Stimulated activated CD4-positive, alpha-beta T cell treated with anti-CD3 and anti-CD28 coated beads, Interleukin-15, amount 100 ng/mL, for 24 hours (primary cell): ENCODE measurements around the gene ZNF532.
"Not testable (repeated sequence)": the region's sequence is repeated elsewhere in the genome, so short reads cannot be mapped to it uniquely, and the experiment has no call there.

ENCODE experiments used
- DNase-seq: peaks from one replicate; pipeline ENCODE4 v3.0.0-alpha.2; 2020

Gene ZNF532

DNA sequence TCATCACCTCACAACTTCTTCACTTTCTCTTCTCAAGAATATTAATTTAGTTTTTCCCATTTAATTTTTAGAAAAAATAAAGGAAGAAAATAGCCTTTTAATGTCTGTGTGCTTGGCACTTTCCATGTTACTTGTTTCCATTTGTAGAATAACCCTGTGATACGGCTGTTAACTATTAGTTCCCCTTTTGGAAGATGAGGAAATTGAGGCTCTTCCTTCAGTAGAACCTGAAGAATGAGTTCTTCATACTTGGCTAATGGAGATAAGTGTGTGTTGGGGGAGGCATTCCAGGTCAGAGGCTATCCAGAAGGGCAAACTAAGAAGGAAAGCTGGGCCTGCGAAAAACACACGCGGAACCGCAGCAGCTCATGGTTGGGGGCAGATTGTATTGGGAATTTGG lies 38.3 kb downstream of the ZNF532 start:
- DNase-seq: no peak

DNA sequence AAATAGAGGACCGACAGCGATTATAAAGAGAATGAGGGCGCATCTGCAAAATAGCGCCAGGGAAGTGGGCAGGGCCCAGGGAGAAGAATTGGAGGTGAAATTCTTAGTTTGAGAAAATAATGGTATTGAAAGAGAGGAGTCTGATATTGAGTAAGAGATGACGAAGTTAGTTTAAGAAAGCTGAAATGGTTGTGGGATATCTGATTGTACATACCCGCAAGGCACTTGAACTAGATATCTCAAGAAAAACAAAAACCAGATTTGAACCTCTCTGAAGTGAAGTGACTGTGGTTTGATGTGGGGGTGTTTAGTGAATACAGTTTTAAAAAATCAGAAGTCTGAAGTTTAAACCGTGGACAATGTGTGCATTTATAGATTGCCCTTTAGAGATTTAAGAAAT lies 38.9 kb downstream of the ZNF532 start:
- DNase-seq: no peak

DNA sequence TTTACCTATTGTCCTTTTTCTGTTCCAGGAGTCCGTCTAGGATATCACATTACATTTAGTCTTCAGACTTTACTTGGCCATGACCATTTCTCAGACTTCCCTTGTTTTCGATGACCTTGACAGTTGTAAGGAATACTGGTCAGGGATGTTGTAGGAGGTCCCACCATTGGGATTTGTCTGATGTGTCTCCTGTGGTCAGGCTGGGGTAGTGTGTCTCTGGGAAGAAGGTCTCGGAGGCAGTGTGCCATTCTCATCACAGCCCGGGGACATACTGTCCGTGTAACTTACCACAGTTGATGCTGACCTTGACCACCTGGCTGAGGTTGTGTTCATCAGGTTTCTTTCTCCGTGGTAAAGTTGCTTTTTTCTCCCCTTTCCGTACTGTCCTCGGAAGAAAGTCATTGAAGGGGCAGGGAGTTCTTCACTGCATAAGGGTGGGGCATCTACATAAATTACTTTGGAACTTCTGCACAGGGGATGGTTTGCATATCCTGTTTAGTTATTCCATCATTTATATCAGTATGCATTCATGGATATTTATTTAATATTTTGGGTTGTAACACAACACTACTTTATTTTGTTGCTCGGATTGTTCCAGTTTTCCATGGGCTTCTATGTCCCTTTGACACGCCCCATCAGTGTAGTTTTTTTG lies 41.2 kb downstream of the ZNF532 start:
- no peak for DNase-seq

DNA sequence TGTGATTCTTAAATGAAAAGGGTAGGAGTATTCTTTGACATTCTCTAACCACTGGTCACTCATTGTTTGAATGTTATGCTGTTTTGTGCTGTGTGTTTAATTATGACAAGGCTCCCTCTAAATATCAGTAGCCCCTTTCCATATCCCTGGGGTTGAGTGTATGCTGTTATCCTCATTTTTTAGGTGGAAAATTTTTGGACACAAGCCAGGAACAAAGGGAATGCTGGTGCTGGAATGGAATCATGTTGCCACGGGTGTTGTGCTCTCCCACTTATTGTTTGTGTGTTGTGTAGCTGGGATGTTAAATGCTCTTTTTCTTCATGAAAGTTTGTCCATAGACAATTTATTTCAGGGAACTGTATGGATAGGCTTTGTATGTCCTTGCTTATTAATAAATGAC lies 43.3 kb downstream of the ZNF532 start:
- DNase-seq: no peak

DNA sequence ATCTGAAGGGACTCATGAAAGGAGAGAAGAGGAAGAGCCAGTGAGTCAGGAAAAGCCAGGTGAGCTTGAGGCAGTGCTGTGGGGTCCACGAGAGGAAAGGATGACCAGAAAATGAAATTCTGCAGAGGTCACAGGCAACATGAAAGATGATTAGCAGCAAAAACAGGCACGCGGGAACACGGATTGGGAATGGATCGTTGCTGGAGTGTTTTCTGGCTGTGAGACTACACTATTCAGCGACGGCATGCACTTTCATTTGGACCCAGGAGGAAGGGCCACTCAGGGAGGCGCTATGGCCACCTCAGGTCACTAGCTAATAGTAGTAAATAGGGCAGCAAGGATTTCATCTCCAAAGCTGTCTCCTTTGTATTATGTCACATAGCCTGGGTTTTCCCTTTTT lies 44.8 kb downstream of the ZNF532 start:
- DNase-seq: no peak

DNA sequence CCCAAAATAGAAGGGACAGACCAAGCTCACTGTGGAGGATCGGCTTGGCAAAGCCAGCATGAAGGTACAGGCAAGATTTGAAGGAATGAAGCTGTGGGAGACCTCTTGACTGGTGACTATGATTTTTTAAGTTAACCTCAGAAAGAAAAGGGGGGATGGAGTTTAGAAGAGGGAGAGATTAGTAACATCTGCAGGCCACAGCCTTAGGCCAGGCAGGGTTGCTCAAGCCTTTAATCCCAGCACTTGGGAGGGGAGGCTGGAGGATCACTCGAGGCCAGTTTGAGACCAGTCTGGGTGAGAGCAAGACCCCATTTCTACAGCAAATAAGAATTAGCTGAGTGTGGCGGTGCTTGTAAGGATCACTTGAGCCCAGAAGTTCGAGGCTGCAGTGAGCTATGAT lies 46.6 kb downstream of the ZNF532 start:
- no peak for DNase-seq

DNA sequence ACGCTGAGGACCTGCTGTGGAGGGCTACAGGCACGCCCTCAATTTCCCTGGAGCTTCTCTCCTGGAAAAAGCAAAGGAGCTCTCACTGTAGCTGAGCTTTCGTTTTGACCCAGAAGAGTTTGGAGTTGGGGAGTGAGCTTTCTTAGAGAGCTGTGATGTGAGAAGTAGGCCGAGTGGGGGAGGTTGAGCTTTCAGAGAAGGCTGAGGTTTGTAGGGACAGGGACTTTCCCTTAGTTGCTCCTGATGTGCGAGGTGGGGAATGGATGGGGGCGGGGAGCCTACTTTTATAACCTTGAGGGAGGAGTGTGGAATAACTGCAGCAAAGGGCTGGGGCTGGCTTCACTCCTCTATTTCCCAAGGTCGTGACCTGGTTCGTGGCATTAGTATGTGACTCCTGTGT lies 47.1 kb downstream of the ZNF532 start:
- DNase-seq: no peak

DNA sequence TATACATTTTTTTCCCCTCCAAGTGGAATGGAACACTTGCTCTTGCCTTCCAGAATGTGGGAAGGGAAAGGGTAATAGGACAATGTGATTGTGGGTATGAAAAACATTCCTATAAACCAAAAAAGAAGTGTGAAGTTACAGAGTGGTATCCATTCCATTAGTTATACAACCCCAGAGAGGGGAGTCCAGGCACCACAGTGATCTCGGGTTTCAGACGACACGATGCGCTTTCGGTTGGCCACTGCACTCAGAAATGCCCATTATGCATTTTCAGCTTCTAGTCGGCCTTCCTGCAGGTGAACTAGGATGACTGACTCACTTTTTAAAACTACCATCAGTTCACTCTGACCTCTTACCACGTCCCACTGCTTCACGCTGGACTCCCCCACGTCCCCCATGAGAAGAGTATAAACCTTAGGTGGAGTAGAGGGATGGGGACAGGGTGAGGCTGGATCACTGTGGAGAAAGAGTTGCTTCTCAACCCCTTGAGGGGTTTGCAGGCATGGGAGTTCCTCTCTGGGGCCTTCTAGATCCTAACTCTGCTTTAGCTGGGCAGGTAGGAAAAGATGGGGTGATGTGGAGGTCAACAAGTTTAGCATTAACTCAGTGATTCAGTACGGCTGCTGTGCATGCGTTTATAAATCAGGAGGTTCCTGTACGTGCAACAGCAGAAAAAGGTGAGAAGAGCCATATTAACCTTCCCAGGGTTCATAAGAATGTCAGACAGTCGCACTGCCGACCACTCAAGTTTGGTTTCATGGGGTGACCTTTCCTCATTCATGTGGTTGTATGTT lies 50.5 kb downstream of the ZNF532 start:
- DNase-seq: no peak

DNA sequence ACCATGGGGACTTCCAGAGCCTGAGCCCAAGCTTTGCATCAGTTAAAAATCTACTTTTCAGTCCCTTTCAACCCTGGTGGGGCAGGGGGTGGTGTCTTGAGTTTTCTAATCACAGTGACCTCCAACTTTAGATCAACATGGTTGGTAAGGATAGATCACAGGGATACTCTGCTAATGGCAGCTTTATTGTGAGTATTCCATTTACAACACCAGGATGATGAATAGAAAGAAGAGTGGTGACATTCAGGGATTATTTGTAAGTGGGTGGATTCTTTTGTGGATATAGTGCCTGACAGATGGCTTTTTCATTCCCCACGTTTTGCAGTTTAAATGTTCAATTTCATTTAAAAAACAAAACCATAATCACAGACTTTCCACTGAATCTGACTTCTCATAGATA lies 51.3 kb downstream of the ZNF532 start:
- DNase-seq: no peak

DNA sequence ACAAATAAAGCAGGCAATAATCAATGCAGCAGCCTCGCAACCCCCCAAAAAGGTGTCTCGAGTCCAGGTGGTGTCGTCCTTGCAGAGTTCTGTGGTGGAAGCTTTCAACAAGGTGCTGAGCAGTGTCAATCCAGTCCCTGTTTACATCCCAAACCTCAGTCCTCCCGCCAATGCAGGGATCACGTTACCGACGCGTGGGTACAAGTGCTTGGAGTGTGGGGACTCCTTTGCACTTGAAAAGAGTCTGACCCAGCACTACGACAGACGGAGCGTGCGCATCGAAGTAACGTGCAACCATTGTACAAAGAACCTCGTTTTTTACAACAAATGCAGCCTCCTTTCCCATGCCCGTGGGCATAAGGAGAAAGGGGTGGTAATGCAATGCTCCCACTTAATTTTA lies 55.3 kb downstream of the ZNF532 start:
- DNase-seq: not testable (repeated sequence)

DNA sequence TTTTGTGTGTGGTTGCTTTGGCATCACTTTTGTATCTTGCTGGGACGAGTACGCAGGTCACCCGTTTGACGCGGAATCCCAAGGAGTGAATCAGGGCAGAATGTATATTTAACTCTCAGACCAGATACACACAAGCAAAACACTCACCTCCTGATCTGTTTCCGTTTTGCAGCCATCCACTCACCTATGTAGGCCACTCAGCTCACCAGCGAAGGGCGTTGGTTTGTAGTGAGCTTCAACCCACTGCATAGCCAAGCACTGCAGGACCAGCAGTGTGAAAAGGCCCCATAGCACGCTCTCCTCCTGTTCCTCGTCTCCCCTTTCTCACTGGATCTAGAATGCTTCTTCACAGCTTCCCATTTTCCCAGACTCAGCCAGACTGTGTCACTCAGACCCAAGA lies 58.3 kb downstream of the ZNF532 start:
- DNase-seq: no peak

DNA sequence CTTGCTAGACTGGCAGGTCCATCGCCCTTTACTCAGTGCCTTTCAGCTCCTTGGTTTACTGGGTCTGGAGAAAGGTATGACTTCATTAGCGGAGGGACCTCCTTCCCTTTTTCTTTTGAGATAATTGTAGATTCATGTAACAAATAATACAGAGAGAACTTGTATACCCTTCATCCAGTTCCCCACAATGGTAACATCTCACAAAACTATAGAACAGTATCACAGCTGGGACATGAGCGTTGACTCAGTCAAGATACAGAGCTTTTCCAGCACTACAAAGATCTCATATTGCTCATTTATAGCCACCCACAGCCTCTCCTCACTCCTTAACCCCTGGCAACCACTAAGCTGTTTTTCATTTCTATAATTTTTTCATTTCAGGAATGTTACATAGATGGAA lies 59.8 kb downstream of the ZNF532 start:
- DNase-seq: no peak

DNA sequence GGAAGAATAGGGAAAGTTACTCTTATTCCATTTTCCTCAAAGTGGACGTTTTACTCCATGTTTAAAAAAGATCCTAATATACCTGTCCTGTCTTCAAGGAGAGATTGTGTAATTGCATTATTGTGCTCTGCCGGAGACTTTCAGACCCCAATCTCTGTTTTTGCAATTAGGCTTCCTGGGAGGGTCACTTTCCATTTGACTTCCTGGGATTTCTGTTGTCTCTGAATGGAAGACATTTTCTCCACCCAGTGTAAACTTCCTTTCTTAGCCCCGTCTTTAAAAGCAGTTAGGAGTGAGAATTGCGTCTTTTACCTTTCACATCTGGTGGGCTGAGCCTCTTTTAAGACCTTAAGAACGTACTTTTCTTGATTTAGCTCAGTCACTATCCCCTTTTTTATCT lies 63.0 kb downstream of the ZNF532 start:
- DNase-seq: no peak

DNA sequence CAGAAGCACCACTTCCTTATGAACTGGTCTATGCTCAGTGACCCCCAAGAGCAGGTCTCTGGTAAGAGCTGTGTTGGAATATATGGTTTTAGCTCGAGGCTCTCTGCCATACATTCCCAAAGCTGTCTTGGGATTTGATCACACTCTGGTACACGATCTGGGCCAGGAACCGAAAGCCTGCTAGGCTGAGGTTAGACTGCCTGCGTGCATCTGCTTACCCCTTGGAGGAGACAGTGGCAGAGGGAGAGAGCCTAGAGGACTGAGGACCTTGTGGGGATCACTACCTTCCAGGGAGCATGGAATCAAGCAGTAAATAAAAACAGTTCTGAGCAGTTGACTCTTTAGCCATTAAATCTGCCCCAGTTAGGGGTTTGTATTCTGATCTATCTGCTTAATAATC lies 63.7 kb downstream of the ZNF532 start:
- DNase-seq: no peak

DNA sequence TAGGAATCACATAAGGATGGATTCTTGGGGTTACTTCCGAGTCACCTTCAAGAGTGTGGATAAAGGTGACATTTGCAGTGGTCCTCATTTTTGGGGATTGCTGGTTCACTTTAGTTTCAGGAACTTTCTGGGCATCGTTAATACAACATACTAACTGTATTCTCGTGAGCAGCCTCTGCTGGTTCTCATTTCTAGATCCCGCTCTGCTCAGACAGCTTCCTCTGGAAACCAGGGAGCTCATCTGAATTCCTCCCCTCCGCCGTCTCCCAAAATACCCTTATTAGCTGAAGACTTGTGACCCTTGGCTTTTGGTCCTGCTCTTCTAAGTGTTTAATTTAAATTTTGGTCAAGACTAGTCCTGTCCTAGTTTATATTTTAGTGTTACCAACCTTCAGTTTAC lies 64.5 kb downstream of the ZNF532 start:
- no peak for DNase-seq

DNA sequence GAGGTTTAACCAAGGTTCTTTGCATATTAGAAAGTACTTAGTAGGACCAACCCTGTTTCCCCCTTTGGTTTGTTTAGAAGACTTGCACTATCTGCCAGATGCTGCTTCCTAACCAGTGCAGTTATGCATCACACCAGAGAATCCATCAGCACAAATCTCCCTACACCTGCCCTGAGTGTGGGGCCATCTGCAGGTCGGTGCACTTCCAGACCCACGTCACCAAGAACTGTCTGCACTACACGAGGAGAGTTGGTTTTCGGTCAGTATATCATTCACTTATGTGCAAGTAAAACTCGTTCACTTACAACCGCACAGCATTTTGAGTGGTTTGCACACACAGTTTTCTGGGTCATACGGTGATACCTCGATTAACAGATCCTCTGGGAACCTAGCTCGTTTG lies 69.7 kb downstream of the ZNF532 start:
- no peak for DNase-seq

DNA sequence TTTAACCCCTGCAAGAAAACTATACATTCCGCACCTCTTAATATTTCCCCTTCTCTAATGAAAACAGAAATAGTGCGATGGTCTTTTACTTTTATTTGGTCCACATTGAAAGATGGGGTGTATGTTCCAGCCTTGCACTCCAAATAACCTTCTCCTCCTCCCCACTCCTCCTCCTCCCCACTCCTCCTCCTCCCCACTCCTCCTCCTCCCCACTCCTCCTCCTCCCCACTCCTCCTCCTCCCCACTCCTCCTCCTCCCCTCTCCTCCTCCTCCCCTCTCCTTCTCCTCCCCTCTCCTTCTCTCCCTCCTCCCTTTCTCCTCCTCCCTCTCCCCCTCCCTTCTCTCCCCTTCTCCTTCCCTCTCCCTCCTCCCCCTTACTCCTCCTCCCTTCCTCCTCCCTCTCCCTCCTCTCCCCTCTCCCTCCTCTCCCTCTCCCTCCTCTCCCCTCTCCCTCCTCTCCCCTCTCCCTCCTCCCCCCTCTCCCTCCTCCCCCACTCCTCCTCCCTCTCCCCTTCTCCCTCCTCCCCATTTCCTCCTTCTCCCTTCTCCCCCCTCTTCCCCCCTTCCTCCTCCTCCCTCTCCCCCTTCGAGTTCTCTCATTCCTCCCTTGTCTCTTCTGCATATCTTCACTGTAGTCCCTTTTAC lies 70.4 kb downstream of the ZNF532 start:
- DNase-seq: no peak

DNA sequence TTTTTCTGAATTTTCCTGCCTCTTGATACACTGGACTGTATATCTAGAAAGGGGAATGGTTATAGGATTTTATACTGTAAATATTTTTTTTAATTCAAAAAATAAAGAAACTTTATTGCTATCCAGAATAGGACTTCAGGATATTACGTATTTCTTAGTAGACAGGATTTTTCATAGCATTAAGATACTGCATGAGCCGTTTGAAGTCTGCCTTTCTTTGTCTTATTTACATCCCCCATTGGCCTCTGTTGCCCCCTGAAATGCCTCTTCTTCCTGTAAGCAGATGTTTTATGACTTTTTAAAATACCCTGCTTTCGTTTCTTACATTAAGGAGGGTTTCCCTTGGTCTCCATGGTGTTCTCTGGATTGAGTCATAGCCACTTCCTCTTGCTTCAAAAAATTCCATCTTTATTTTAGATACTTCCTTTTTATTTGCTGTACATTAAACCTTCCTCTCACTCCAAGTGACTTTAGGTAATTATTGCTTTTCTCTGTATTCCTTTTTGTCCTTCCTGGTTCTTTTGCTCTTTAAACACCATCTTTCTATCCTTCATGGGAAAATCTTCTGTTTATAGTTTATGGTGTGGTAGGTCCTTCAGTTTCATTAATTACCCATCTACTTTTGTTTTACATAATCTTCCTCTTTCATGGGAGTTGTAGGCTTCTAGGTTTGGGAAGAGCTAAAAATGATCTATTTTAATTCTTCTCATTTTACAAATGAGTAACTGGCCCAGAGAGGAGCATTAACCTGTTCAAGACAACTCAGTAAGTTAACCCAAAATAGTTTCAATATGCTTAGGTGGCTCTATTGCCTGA lies 72.6 kb downstream of the ZNF532 start:
- DNase-seq: no peak

DNA sequence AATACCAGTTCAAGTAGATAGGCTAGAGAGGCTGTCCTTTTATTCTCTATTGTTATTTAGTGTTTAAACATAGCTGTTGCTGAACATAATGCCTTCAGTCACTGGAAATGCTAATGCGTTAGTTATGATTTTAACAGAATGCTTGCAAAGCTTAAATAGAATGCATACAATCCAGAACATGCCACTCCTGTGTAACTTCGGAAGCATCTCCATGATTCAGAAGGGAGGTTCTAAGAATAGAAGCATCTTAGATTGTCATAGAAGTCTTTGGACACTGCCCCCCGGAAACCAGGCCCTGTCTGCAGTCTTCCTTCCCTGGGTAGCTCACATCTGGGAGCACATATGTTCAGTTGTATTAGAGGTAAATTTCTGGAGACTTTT lies 73.2 kb downstream of the ZNF532 start:
- no peak for DNase-seq

DNA sequence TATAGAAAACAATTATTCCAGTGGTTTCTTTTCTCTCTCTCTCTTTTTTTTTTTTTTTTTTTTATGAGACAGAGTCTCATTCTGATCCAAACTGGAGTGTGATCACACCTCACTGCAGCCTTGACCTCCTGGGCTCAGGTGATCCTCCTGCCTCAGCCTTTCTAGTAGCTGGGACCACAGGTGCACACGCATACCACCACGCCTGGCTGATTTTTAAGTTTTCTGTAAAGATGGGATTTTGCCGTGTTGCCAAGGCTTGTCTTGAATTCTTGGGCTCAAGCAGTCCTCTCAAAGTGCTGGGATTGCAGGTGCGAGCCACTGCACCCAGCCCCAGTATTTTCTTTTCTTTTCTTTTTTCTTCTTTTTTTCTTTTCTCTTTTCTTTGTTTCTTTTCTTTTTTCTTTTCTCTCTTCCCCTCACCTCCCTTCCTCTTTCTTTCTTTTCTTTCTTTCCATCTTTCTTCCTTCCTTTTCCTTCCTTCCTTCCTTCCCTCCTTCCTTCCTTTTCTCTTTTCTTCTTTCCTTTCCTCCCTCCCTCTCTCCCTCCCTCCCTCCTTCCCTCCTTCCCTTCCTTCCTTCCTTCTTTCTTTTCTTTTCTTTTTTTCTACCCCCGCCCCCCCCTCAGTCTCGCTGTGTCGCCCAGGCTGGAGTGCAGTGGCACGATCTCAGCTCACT lies 76.9 kb downstream of the ZNF532 start:
- no peak for DNase-seq

DNA sequence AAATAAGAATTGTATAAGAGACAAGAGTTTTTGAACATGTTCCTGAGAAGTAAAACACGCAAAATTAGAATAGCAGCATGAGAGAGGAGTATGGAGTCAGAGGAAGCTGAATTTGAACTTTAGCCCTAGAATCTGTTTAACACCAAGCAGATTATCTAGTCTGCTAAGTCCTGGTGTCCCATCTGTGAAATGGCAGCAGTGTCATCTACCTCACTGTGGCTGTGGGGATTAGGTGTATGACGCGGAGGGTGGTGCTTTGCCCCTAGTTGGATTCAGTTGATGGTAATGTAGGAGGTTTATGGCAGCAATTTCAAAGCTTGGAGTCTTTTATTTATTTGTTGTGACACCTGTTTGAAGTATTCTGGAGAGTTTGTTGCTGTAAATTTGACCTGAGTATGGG lies 79.2 kb downstream of the ZNF532 start:
- no peak for DNase-seq

DNA sequence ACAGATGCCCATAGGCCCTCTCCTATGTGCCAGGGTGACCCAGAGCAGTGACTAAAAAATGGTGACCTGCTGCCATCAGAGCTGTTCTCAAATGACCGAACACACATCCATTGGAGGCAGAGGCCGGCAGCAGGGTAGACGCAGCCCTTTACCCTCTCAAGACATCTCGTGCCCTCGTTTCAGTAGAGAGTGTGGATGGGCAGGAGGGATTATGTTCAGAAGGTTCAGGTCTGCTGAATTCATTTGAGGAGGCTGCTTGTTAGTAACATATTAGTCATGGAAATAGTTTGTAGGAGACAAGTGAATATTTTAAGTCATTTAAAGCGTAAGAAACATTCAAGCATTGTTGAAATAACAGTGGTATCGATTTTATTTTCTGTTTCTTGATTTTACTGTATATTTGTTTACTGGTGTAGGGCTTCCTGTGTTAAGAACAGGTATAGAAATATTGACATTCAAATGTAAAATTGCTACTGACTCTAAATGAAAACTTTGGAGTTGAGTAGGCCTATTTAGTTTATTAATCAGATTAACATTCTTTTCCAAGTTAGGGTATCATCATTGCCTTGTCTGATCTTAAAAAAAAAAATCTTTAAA lies 82.6 kb downstream of the ZNF532 start:
- no peak for DNase-seq

DNA sequence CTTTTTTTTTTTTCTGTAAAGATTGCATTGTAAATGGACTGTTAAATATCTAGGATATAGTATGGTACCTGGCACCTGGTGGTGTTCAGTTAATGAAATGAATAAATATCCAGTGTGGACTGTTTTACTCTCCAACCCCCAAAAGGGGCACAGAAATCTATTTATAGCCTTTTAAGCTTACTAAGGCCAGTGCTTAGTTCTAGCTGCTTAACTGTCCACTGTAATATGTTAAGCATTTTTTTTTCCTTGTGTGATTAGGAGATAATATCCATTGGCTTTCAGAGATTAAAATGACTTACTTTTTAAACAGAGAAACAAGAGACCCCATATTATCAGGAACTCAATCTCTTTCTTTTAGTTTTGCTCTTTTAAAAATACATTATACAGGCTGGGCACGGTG lies 84.4 kb downstream of the ZNF532 start:
- no peak for DNase-seq
